GM19463 (cell line): ENCODE data around the gene RPH3AL.

Experiments
- ATAC-seq: cut with Tn5 transposase; IDR thresholded peaks from one replicate; pipeline ENCODE4 v1.9.1; 2021; ENCODE audit warnings: mild to moderate bottlenecking, moderate library complexity; ENCODE audit not compliant: unreplicated experiment

The RPH3AL gene

GRCh38 chr17:353838-354234, 1.2 kb upstream of the RPH3AL start:
- no peak for ATAC-seq

DNA sequence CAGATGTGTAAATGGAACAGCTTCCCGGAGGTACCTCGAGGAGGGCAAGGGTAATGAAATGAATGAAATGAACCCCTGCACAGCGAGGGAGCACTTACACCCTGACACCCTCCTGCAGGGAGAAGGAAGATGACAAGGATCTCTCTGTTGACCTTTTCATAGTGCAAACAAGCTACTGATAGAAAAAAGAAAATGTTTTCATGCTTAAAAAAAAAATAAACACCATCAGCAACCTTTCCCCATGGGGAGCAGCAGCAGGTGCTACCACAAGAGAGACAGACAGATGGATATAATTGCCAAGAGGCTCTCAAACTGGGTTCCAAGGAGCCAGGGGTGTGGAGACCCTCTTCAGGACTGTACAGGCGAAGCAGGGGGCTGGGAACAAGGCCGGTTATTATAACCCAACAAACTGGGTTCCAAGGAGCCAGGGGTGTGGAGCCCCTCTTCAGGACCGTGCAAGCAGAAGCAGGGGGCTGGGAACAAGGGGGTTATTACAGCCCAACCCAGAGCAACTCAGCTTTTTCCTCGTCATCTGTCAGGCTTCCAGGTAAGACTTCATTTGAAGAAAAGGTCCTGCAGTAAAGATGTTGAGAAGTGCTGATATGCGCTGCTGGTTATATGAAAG, 718 bp upstream of the RPH3AL start:
- ATAC-seq = no peak

DNA sequence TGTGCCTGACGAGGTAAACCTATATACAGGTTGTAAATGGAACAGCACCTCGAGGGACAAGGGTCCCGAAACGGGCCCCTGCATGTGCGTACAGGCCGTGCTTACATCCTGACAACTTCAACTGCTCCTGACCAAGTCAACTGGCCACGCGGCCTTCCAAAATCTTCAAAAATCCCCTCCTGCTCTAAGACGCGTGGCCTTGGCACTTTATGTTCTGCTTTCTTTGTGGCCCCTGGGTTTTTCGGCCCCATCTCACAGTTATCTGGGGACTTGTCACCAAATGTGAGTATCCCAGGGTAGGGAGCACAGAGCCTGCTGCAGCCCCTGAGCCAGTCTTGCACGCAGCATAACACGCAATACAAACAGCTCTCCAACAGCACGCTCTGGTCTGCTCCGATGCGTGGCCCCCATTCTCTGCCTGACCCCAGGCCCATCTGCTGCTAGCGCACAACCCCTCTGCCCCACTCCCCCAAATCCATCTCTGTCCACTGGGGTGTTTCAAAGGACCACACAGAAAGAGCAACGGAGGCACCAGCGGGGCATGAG, 659 bp downstream of the RPH3AL start:
- no peak for ATAC-seq

- no peak for ATAC-seq
Observed at GRCh38 chr17:351449-351738, 1.2 kb downstream of the RPH3AL start.

GRCh38 chr17:350706-351448, 1.7 kb downstream of the RPH3AL start:
- ATAC-seq = no peak

- ATAC-seq = no peak
Observed at GRCh38 chr17:349666-350065, 2.9 kb downstream of the RPH3AL start.

GRCh38 chr17:348692-349425, 3.7 kb downstream of the RPH3AL start:
- ATAC-seq = no peak

GRCh38 chr17:348012-348411, 4.6 kb downstream of the RPH3AL start:
- no peak for ATAC-seq

- no peak for ATAC-seq
Observed at GRCh38 chr17:347309-347899, 5.2 kb downstream of the RPH3AL start.

DNA sequence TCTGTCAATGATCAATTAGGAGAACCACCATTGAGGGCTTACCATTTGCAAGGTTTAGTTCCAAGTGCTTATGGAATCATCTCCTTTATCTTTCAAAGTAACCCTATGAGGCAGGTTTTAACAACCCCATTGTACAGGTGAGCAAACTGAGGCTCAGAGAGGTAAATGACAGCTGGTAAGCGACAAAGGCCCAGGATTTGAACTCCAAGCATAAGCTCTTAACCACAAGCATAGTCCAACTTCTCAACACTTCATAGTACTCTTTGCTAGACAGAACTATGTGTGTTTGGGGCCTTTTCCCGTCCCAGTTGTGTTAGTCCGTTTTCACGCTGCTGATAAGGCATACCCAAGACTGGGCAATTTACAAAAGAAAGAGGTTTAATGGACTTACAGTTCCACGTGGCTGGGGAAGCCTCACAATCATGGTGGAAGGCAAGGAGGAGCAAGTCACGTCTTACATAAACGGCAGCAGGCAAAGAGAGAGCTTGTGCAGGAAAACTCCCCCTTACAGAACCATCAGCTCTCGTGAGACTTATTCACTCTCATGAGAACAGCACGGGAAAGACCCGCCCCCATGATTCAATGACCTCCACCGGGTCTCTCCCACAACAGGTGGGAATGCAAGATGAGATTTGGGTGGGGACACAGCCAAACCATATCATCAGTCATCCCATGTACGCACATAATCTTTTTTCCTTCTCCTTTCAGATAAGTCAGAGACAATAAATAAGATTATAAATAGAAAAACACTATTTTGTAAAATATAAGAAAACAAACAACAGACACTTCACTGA, 6.4 kb downstream of the RPH3AL start:
- no peak for ATAC-seq

GRCh38 chr17:345261-345660, 7.3 kb downstream of the RPH3AL start:
- ATAC-seq = no peak

DNA sequence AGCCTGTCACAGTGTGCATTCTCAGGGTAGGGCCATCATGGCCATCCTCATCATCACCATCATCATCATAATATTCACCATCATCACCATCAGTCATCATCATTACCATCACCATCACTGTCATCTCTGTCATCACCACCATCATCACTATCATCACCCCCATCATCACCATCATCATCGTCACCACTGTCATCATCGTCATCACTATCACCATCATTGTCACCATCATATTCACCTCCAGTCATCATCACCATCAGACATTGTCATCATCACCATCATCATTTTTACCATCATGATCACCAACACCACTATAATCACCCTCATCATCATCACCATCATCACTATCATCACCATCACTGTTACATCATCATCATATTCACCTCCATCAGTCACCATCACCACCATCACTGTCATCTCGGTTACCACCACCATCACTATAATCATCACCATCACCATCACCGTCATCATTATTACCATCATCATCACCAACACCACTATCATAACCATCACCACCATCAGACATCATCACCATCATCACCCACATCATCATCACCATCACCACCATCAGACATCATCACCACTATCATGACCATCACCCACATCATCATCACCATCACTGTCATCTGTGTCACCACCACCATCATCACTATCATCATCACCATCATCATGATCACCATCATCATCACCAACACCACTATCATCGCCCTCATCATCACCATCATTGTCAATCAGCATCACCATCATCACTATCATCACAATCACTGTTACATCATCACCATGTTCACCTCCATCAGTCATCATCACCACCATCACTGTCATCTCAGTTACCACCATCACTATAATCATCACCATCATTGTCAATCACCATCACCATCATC, 8.5 kb downstream of the RPH3AL start:
- no peak for ATAC-seq

GRCh38 chr17:343211-343610, 9.4 kb downstream of the RPH3AL start:
- ATAC-seq = no peak

DNA sequence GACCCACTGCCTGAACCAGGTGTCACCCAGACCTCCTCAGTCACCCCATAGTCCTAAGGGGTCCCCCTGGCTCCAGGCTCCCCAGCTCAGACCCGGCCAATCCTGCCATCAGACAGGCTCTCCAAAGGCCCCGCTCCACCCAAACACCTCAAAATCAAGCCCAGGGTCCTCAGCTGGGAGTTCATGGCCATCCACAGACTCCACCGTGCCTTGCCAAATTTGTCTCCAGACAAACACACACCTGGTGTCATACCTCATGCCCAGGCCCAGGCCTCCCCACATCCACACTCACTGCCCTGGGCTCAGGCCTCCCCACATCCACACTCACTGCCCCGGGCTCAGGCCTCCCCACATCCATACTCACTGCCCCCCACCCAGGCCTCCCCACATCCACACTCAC, 12.5 kb downstream of the RPH3AL start:
- no peak for ATAC-seq

DNA sequence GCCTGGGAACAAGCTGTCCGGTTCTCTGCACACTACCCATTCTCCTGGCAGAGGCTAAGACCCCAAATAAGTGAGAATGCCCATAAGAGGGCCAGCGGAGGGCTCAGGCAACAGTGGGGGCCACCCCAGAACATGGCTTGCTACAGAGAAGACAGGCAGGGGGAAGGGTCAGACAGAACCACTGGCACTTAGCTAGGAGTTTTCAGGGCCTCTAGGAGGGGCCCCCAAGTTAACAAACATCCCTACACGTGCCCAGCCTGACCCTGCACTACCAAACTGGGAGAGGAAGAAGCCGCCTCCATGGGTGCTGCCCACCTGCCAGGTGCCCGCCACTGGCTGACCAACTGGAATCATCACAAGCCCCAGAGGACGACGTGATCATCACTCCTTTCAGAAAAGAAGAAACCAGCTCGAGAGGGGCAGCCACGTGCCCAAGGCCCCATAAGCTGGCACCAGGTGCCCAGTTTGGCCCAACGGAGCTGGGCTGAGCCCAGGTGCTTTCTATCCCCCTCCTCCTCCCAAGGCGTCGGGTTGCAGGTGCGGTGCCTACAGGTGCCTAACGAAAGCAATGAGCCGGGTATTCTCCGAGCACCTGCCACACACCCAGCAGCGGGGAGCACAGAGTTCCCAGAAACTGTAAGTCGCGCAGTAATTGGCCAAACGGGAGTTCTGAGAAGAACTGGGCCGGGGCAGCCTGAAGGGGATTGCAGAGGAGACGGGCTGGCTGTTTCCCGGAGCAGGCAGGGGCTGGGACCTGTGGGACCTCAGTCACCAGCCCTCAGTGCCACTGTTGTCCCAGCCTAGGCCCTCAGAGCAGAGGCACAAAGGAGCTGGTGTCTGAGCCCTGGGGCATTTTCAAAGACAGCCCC, 13.2 kb downstream of the RPH3AL start:
- no peak for ATAC-seq

- ATAC-seq = no peak
Observed at GRCh38 chr17:338442-339192, 14.0 kb downstream of the RPH3AL start.

DNA sequence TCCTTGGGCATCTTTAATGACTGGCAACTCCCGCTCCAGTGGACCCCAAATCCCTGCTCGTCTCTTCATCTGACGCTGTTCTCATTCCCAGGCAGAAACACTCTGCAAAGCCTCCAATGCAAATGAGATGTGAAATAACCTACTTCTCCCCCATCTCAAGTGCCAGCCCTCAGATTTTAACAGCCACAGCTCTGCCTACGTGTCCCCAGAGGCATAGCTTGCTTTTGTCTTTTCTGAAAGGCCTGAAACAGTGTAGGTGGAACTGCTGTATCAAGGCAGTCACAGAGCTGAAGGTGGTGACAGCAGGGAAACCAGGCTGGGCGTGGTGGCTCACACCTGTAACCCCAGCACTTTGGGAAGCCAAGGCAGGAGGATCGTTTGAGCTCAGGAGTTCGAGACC, 14.7 kb downstream of the RPH3AL start:
- no peak for ATAC-seq

DNA sequence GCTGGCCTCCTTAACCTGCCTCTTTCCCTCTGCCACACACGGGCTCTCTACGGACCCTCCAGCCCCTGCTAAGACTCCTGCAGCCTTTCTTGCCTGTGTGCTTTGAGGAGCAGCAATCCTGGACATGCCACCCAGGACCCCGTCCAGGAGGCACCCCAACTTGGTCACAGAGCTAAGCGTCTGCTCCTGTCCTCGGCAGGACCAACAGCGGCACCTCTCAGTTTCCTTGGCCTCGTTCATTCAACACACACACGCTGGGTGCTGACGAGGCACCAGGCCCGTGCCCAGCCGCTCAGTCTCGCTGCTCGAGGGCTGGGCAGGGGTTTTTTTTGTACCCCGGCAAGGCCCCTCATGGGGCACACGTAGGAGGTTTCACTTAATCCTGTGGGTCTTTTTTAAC, 15.2 kb downstream of the RPH3AL start:
- ATAC-seq = no peak
